SH-SY5Y (cell line): ENCODE results near the gene LBR.

ENCODE experiments used
- GATA2 ChIP-seq: IDR thresholded peaks from 2 replicates; pipeline ENCODE4 v1.6.1; 2011; ENCODE audit warnings: mild to moderate bottlenecking, low read depth, low read length
- GATA3 ChIP-seq: IDR thresholded peaks from 2 replicates; pipeline ENCODE4 v1.6.1; 2011; ENCODE audit warnings: low read depth, mild to moderate bottlenecking, low read length, moderate library complexity

- no peak for TF ChIP-seq GATA3
- TF ChIP-seq GATA2: no peak
Measured at GRCh38 chr1:225471109-225471452, 43.2 kb upstream of the LBR start.
